Bronchial epithelial cell (primary cell): ENCODE data around the gene ATP5F1B. TPM values are rescaled to one million over a fixed set of nuclear protein-coding genes. Genes with fewer than 3 reads are reported as not detected.
A peak's percentile ranks its signal among the peaks of the same experiment; 100 is the strongest.

Experiments
- DNase-seq: peaks from one replicate; pipeline ENCODE4 v3.0.0-alpha.2; 2010; ENCODE audit warnings: low read depth
- FAIRE-seq: peaks from 2 replicates; lab custom pipeline; 2011; peaks lifted over from hg19 to GRCh38; lab: Jason Lieb, UNC
- H3K27me3 ChIP-seq: 2 replicates; pipeline ENCODE4 v1.5.1; 2011; ENCODE audit warnings: low read length; ENCODE audit not compliant: control insufficient read depth, insufficient read depth
- H3K36me3 ChIP-seq: 2 replicates; pipeline ENCODE4 v1.5.1; 2011; ENCODE audit warnings: low read length; ENCODE audit not compliant: control insufficient read depth, insufficient read depth
- H3K4me3 ChIP-seq: 2 replicates; pipeline ENCODE4 v1.5.1; 2011; ENCODE audit warnings: mild to moderate bottlenecking, low read depth, low read length, control low read depth
- CTCF ChIP-seq: IDR thresholded peaks from 2 replicates; pipeline ENCODE4 v1.5.1; 2011; ENCODE audit warnings: mild to moderate bottlenecking, moderate library complexity, low read length, control low read depth, inconsistent platforms; ENCODE audit not compliant: insufficient read depth, severe bottlenecking
- total RNA-seq: library from RNA; depleted of rRNA; stranded (reverse); fragments of >200 nt; gene quantifications from 2 replicates; pipeline ENCODE4 v1.2.1, GENCODE V29; 2014

Gene ATP5F1B
- total RNA-seq, 1 donor from 2014 or later = 519 TPM

- TF ChIP-seq CTCF = no peak
- no peak for FAIRE-seq
- peaks cover 14% of the 10 kb centered on the region for H3K36me3 ChIP-seq
- DNase-seq = no peak
- H3K4me3 ChIP-seq = peak overlapping the region; percentile 79
- no peaks in the 10 kb centered on the region for H3K27me3 ChIP-seq
These were observed 1.1 kb downstream of the ATP5F1B start for GRCh38 chr12:56644654-56645053.

GRCh38 chr12:56641219-56641618 is 4.6 kb downstream of the ATP5F1B start:
- H3K36me3 ChIP-seq = peaks cover 21% of the 10 kb centered on the region
- DNase-seq = no peak
- no peak for FAIRE-seq
- no peak overlapping the region for H3K4me3 ChIP-seq
- H3K27me3 ChIP-seq = no peaks in the 10 kb centered on the region
- no peak for TF ChIP-seq CTCF

GRCh38 chr12:56637621-56638020 is 8.2 kb downstream of the ATP5F1B start:
- Histone ChIP-seq H3K27me3 (no peaks in the 10 kb centered on the region), H3K36me3 (peaks cover 16% of the 10 kb centered on the region), H3K4me3 (no peak overlapping the region)
- no peak for DNase-seq
- FAIRE-seq = no peak
- TF ChIP-seq CTCF = no peak

GRCh38 chr12:56636675-56637540 is 8.9 kb downstream of the ATP5F1B start:
- FAIRE-seq = no peak
- peak overlapping the region; percentile 85 for H3K4me3 ChIP-seq

GRCh38 chr12:56635806-56636674 is 9.7 kb downstream of the ATP5F1B start:
- no peaks in the 10 kb centered on the region for H3K27me3 ChIP-seq
- peak overlapping the region; percentile 85 for H3K4me3 ChIP-seq
- DNase-seq (peak; percentile 85), FAIRE-seq (no peak)
- no peak for TF ChIP-seq CTCF
- H3K36me3 ChIP-seq = peaks cover 9% of the 10 kb centered on the region

More at GRCh38 chr12:56636675-56637540, 8.9 kb downstream of the ATP5F1B start:
- peak; percentile 82 for TF ChIP-seq CTCF
- peak; percentile 98 for DNase-seq
- Histone ChIP-seq H3K27me3 (no peaks in the 10 kb centered on the region), H3K36me3 (peaks cover 9% of the 10 kb centered on the region)
